Limb (tissue), 2 donors: ENCODE measurements around the gene PNKP.
A peak's percentile ranks its signal among the peaks of the same experiment; 100 is the strongest.

Experiments used
- DNase-seq, 2 donors: peaks; one replicate each; pipeline ENCODE4 v3.0.0-alpha.2; 2016; ENCODE audit errors: extremely low spot score in 2 of 2

The PNKP gene

DNA sequence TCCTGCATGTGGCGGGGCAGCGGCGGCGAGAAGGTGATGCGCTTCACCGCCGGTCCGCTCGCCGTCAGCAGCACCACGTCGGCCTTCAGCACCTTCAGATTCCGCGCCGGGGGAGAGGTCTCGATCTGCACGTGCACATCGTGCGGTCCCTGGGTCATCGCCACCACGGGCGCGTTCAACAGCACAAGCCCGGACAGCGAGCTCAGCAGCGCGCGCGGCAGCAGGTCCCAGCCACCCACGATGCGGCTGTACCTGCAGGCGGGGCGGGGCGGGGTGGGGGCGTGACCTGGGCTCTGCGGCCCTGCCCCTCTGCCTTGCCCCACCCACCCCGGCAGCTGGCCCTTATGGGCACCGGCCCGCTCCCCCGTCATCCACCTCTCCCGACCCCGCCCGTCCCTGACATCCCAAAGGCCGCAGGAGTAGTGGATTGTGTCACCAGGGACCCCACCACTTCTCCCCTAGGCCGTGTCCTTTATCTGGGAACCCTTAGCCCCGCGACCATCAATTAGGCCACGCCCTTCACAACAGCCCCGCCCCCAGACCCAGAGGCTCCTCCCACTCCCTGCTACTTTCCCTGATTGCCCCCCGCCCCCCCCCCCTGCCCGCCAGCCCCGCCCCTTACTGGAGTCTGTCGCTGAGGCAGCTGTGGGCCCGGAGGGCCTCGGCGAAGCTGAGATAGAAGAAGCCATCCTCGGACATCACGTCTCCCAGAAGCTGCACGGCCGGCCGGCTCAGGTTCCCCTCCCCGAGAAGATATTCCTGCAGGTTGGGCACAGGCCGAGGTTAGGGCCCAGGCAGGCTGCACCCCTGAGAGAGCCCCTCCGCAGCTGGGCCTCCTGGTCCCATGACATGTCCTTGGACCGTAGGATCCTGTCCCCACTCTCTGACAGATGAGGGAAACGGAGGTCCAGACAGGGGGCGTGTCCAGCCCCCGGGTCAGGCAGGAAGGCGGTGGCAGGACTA, 23.3 kb upstream of the PNKP start:
- peak in 1 of 2 donors; percentile 72 for DNase-seq

DNA sequence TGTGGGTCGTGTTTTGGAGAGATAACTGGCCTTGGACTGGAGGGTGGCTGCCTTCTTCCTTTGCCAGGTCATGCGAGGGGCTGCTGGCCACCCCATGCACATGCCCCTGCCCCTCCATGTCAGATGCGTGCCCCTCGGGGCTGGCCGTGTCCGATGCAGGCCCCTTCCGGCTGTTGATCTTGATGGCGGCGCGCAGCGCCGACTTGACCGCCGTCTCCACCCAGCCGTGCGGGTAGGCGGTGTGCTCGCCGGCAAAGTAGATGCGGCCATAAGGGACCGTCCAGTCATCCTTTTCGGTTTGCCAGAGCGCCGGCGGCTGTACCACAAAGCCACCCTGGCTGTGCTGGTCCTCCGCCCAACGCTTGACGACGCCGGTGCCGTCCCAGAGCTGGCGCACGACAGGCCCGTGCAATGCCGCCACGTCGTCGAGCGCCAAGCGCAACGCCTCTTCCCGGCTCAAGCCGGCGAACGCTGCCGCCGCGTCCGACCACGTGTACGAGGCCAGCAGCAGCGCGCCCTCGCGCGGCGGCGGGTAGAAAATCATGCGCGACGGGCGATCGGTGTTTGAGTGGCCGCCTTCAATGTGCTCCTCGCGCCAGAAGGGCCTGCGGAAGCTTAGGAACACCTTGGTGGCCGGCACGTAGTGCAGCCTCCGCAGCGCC, 22.4 kb upstream of the PNKP start:
- peak; percentile 66 to 87 for DNase-seq

DNA sequence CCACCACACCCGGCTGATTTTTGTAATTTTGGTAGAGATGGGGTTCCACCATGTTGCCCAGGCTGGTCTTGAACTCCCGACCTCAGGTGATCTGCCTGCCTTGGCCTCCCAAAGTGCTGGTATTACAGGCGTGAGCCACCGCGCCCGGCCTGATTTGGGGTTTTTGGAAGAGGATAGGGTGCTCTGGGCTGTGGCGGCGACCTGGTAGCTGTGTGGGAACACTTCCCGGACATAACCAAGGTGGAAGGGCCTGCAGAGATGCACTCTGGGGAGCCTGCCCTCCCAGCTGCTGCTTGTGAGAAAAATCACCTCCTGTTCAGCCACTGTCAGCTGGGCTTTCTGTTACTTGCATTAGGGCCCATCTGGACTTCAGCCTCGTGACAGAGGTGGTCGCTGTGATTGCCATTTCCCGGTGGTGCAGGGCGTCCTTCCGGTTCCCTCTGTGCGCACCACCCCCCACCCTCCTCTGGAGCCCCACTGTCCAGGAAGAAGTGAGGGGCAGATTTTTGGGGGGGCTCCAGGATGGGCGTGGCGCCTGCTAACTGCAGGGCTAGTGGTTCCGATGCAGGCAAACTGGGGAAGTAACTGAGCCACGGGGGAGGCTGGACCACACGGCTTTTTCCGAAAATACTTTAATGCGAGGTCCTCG, 21.8 kb upstream of the PNKP start:
- no peak for DNase-seq

DNA sequence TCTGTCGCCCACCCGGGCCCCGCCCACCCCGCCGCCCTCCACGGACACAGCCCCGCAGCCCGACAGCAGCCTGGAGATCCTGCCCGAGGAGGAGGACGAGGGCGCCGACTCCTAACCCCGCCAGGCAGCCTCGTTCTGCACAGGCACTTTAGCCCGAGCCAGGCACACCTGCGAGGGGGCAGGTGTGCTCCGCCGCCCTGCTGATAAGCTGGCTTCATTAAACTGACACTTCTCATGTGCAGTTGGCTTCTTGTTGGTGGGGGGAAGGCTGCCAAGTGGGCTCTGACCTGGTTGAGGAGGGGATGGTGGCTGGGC, 21.1 kb upstream of the PNKP start:
- no peak for DNase-seq

DNA sequence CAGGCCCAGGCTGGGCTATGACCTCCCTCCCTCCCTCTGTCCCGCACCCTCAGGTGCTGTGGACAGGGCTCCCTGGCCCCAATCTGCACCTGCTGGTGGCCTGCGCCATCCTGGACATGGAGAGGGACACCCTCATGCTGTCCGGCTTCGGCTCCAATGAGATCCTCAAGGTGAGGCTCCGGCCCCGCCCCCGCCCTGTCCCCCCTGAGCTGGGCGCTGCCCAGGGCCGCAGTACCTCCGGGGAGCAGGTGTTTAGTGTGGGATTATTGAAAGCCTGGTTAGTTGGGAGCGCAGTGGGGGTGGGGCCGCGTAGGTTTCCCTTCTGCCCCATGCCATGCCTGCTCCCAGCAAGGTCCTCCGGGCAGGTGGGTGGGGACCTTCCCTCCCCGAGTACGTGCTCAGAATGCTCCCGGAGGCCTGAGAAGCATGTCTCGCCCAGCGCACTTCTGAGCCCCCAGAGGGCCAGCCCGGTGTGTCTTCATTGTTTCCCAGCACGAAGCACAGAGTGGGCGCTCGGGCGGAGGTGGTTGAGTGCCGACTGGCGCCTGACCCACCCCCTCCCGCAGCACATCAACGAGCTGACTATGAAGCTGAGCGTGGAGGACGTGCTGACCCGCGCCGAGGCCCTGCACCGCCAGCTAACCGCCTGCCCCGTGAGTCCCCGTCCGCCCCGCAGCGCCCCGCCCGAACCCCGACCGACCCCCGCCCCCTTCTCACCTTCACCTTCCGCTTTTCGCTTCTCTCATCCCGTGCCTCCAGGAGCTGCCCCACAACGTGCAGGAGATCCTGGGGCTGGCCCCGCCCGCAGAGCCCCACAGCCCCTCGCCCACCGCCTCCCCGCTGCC, 20.5 kb upstream of the PNKP start:
- DNase-seq: no peak

DNA sequence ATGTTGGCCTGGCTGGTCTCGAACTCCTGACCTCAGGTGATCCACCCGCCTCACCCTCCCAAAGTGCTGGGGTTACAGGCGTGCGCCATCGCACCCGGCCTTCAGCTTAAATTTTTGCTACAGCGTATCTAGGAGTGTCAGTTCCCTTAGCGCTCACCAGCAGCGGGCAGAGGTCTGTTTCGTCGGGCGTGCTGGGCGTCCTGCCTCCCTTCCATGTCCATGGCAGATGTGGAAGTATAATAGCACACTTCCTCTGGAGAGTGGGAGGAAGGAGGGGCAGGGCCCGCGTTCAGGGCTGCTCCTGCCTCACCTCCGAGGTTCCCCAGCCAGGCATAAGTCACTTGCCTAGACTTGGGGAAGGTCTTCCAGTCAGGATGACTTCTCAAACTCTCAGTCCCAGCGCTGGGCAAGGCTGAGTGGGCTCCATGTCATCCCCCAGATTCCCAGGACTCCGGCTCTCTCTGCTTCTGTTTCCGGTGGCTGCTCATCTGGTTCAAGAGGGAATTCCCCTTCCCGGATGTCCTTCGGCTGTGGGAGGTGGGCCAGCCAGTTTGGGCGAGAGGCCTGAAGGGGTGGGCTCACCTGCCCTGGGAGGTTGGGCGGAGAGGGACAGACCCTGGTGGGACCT, 19.8 kb upstream of the PNKP start:
- DNase-seq: peak in 1 of 2 donors; percentile 27

DNA sequence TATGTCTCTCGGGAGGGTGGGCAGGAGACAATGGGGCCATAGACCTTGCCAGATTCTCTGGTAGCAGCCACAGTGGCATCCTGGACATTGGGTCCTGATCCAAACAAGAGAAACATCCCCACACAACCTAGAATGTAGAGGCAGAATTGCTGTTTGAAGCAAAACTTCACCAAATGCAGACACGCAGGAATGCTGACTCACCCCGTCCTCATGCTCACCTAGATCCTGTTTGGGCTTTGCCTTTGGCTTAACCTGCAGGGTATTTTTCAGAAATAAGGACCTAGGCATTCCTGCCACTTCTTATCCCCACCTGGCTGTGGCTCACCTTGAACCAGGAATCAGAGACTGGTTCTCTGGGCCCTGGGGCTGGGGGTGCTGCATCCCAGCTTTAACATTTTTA, 17.4 kb upstream of the PNKP start:
- DNase-seq: no peak

DNA sequence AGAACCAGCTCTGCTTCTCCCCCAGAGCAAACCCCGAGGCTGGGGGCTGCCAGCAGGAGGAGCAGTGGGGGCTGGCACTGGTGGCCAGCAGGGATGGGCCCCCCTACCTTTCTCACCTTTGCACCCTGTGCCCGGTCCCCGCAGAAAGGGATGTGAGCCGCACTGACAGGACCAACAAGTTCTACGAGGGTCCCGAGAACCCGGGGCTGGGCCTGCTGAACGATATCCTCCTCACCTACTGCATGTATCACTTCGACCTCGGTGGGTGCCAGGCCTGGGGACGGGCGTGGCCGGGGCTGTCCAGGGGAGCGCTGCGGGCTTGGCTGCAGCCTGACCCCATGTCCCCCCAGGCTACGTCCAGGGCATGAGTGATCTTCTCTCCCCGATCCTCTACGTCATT, 16.7 kb upstream of the PNKP start:
- DNase-seq: no peak

DNA sequence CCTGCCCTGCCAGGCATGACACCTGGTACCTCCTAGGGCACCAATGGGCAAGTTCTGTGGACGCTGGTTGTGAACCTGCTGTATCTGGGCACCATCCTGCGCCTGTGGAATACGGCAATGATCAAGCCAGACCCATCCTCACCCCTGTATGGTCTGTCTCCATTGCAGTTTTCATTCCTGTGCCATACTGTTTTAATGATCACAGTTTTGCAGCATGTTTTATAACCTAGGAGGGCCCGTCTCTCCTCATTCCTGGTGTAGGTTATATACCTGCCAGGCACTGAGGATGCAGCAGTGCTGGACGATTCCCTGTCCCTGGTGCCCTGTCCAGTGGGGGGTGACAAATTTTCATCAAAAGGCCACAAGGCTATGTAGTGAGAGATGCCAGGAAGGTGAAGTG, 15.7 kb upstream of the PNKP start:
- no peak for DNase-seq

DNA sequence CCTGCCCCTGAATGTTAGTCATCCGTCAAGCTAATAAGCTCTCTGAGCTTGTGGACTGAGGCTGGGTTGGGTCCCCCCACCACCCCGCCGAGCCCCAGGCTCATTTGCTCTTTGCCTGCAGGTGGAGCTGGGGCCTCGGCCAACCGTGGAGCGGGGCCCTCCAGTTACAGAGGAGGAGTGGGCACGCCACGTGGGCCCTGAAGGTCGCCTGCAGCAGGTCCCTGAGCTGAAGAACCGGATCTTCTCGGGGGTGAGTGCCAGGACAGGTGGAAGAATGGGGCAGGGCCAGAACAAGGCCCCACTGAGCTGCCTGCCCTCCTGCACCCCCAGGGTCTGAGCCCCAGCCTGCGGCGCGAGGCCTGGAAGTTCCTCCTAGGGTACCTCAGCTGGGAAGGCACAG, 15.3 kb upstream of the PNKP start:
- DNase-seq: no peak

DNA sequence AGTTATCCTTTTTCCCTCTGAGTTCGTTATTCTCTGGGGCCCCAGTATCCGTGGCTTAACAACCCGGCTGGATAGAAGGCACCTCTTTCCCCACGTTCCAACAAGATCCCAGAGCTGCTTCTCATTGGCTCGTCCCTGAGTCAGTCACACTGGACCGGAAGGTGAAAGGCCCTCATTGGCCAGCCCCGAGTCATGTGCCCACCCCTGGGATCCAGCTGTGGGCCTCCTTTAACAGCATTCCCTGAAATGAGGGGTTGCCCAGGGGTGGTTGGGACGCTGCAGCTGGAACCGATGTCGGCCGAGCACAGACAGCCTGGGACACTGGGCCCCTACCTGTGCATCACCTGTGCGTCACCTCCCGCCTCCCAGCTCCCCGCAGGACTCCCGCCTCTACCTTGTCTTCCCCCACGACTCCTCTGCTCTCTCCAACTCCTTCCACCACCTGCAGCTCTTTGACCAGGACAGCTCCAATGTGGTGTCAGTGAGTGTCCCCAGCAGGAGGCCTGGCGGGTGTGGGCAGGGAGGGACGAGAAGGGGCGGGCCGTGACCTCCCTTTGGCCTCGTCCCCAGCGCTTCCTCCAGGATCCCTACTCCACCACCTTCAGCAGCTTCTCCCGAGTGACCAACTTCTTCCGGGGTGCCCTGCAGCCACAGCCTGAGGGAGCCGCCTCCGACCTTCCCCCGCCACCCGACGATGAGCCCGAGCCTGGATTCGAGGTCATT, 14.5 kb upstream of the PNKP start:
- peak in 1 of 2 donors; percentile 21 for DNase-seq

DNA sequence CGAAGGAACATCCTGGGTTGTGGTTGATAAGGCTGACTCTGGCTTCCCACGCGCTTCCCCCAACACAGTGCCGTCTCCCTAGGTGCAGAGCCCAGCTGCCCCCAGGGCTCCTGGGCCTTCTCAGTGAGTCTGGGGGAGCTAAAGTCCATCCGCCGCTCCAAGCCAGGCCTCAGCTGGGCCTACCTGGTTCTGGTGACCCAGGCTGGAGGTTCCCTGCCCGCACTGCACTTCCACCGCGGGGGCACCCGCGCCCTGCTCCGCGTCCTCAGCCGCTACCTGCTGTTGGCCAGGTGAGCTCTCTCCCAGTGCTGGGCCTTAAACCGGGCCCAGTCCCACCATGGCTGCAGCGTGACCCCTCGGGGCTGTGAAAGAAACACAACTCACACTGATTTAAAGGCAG, 13.8 kb upstream of the PNKP start:
- DNase-seq: peak in 1 of 2 donors; percentile 24

DNA sequence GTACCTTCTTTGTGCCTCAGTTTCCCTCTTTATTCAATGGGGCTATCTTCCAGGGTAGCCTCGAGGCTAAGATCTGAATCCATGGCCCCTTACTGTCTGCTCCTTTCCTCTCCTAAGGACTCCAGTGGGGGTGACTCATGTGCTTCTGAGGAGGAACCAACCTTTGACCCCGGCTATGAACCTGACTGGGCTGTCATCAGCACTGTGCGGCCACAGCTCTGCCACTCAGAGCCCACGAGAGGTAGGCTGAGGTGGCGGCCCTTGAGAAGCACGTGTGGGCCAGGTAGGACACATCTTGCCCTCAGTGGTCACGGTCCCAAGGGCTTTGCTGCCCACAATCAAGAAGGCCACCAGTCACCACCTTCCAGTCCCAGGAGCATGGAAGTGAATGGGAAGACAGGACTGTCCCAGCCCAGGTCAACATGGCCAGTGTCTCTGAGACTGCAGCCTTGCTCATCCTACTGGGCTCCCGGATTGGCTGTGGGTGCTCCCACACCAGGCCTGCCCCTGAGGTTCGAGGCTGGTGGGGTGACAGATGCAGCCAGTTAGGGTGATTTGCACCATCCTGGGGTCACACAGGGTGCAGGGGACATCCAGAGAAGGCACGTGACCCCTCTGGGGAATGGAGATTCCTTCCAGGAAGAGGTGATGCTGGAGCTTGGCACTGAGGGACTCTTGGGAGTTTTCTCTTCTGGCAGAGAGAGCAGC, 12.9 kb upstream of the PNKP start:
- no peak for DNase-seq

DNA sequence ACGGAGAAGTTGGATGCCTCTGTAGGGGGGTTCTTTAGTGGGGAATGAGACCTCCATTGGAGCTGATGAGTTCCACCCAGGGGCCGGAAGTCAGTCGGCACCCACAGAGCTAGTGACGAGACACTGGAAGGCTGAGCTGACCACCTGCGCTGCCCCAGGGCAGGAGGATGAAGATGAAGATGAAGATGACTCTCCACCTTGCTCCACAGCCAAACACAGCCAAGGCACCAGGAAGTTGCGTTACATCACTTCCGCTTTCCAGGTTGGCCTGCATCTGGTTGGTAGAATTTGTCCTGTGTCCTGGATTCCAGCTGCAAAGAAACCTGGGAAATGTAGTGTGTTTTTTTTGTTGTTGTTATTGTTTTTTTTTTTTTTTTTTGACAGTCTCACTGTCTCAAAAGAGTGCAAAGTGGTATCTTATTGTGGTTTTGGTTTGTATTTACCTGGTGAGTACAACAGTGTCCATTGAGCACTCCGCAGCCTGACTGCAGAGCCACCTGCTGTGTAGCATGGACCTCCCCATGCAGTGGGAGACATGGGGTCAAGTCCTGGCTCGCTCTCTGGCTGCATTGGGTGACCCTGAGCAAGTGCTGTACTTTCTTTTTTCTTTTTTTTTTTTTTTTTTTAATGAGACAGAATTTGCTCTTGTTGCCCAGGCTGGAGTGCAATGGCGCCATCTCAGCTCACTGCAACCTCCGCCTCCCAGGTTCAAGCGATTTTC, 12.0 kb upstream of the PNKP start:
- DNase-seq: no peak

DNA sequence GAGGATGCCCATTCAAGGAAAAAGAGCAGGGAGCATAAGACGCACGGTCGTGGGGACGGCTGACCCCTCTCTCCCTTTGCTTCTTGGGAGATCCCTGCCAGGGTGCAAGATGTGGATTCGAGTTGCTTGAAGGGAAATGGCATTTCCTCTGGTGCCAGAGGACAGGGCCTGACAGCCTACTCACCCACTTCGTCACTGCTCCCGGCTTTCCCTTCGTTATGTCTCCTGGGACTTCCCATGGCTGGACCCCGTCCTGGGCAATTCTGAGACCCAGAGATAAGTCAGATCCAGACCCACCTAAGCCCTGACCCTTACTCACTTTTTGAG, 11.3 kb upstream of the PNKP start:
- DNase-seq: no peak

DNA sequence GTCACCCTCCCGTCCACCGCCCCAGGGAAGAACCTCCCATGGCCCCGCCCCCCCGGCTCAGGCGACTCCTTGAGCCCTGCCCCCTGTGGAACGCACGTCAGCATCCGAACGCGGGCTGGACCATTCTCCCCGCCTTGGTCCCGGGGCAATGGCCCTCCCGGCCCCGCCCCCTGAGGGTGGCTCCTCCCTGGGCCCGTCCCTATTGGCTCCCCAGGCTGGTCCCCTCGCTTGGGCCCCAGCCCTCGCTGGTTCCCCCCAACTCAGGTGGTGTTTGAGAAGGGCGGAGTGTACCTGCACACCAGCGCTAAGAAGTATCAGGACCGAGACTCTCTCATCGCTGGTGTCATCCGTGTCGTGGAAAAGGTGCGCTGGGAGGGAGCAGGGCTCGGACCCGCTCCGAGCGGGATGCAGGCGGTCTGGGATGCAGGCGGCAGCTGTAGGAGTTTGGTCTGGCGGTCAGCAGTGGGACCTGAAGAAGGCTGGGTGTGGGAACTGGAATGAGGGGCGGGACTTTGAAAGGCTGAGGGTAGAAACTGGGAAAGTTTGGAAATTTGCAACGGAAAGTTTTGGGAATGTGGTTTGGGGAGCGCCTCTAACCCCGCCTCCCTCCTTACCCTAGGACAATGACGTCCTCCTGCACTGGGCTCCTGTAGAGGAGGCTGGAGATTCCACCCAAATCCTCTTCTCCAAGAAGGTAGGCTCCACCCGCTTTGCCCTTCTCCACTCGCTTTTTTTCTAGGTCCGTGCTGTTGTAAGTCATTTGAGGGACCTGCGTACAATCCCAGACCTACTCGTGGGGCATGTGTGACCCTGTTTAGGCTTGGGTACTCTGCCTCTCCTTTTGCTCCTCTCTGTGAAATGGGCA, 10.7 kb upstream of the PNKP start:
- peak; percentile 97 to 98 for DNase-seq

DNA sequence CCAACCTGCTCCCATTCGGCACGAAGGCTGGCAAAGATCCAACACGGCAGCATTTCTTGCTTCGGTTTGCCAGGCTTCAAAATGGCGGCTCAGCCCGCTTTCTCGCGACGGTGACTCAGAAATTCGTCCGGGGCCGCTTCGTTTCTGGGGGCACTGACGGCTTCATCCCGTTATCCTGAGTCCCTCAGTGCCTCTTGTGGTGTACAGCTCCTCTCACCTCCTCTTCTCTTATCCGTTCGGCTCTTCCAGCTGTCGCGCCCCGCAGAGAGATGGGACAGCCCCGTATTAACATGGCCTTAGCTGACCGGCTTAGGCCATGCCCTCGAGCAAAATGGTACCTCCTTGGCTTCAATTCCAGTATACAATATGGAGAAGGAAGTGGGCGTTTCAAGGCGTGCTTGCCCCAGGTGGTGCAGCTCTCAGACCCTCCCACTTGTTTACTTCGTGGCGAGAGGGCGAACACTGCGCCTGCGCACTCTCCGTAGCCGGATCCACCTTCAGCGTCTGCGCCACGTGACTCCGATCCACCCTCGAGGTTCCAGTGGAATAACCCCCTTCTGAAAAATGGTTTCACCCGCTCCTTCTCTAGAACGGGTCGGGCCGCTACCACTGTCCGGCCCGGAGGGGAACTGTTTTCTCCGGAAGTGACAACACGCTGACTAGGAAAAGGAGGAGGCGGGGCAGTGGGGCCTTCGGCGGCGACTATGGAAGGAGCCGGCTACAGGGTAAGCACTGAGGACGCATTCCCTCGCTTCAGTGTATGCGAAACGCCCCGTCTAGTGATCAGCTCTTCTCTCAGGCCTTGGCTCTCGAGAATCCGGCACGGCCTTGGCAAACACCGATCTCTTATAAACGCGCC, 9.9 kb upstream of the PNKP start, which contains the start of the genes AKT1S1 and TBC1D17:
AKT1S1 (minus strand) TSS at position 336 of the 859 bp plus-strand sequence. CDS start 4,060 bp downstream, outside the sequence.
TBC1D17 (plus strand) TSS at position 683 of the 859 bp plus-strand sequence; CDS start at position 705, 22 bp downstream.
- DNase-seq: peak; percentile 97 to 100
